NCI-H748 (cell line): Measurements from ENCODE around the gene EXOC1.
"Not testable (repeated sequence)": the region's sequence is repeated elsewhere in the genome, so short reads cannot be mapped to it uniquely, and the experiment has no call there.

Source experiments
- DNase-seq: peaks from one replicate; lab custom pipeline; 2025; ENCODE audit not compliant: unreplicated experiment; lab: John Stamatoyannopoulos, UW

The EXOC1 gene

GRCh38 chr4:55853484-55854046, at the start of gene EXOC1:
EXOC1 (plus strand) TSS chr4:55853648; CDS start chr4:55858324, 4,676 bp downstream.
- DNase-seq: peak; percentile 96

GRCh38 chr4:55807556-55807955, 45.9 kb upstream of the EXOC1 start:
- peak; percentile 25 for DNase-seq

- peak; percentile 54 for DNase-seq
Observed at GRCh38 chr4:55808186-55808585, 45.3 kb upstream of the EXOC1 start.

- DNase-seq: no peak
Observed at GRCh38 chr4:55808632-55809031, 44.8 kb upstream of the EXOC1 start.

- DNase-seq: no peak
Observed at GRCh38 chr4:55817691-55818090, 35.8 kb upstream of the EXOC1 start.

GRCh38 chr4:55819634-55820033, 33.8 kb upstream of the EXOC1 start, which contains the start of gene EXOC1L:
EXOC1L (plus strand) TSS chr4:55819790; CDS start chr4:55820027, 237 bp downstream.
- DNase-seq: no peak

GRCh38 chr4:55820279-55820678, 33.2 kb upstream of the EXOC1 start:
- no peak for DNase-seq

- DNase-seq: no peak
Observed at GRCh38 chr4:55822329-55822728, 31.1 kb upstream of the EXOC1 start.

GRCh38 chr4:55824865-55825264, 28.6 kb upstream of the EXOC1 start:
- DNase-seq: no peak

GRCh38 chr4:55826986-55827385, 26.5 kb upstream of the EXOC1 start:
- no peak for DNase-seq

GRCh38 chr4:55827582-55827981, 25.9 kb upstream of the EXOC1 start:
- DNase-seq: no peak

- no peak for DNase-seq
Observed at GRCh38 chr4:55830048-55830447, 23.4 kb upstream of the EXOC1 start.

- DNase-seq: no peak
Observed at GRCh38 chr4:55830716-55831115, 22.7 kb upstream of the EXOC1 start.

GRCh38 chr4:55834086-55834795, 19.2 kb upstream of the EXOC1 start:
- no peak for DNase-seq

GRCh38 chr4:55837903-55838302, 15.5 kb upstream of the EXOC1 start:
- no peak for DNase-seq

- DNase-seq: no peak
Observed at GRCh38 chr4:55838356-55838755, 15.1 kb upstream of the EXOC1 start.

GRCh38 chr4:55838952-55839351, 14.5 kb upstream of the EXOC1 start:
- DNase-seq: no peak

- no peak for DNase-seq
Observed at GRCh38 chr4:55840956-55841355, 12.5 kb upstream of the EXOC1 start.

- DNase-seq: peak; percentile 6
Observed at GRCh38 chr4:55841373-55842239, 11.8 kb upstream of the EXOC1 start.

- not testable (repeated sequence) for DNase-seq
Observed at GRCh38 chr4:55842312-55842711, 11.1 kb upstream of the EXOC1 start.

- DNase-seq: no peak
Observed at GRCh38 chr4:55849724-55850123, 3.7 kb upstream of the EXOC1 start.

GRCh38 chr4:55851885-55852284, 1.6 kb upstream of the EXOC1 start:
- no peak for DNase-seq
